ENCODE measurements around the gene PI4K2A. TPM values are rescaled to one million over a fixed set of nuclear protein-coding genes. Genes with fewer than 3 reads are reported as not detected.

The PI4K2A gene
- total RNA-seq, 1 donor from 2014 or later: 17.7 TPM

DNA sequence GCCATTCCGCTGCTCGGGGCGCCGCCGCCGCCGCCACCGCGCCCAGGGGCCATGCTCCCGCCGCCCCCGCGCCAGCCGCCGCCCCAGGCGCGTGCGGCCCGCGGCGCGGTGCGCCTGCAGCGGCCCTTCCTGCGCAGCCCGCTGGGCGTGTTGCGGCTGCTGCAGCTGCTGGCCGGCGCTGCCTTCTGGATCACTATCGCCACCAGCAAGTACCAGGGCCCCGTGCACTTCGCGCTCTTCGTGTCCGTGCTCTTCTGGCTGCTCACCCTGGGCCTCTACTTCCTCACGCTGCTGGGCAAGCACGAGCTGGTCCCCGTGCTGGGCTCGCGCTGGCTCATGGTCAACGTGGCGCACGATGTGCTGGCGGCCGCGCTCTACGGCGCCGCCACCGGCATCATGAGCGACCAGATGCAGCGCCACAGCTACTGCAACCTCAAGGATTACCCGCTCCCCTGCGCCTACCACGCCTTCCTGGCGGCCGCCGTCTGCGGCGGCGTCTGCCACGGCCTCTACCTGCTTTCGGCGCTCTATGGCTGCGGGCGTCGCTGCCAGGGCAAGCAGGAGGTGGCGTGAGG, 73.4 kb downstream of the PI4K2A start:
- H3K27ac ChIP-seq: peak overlapping the region; percentile 97
- peaks cover 75% of the 10 kb centered on the region for H3K4me1 ChIP-seq
- no peak for TF ChIP-seq POLR2A (IDR thresholded peaks at IDR 0.05)
- TF ChIP-seq, protein P1, sequence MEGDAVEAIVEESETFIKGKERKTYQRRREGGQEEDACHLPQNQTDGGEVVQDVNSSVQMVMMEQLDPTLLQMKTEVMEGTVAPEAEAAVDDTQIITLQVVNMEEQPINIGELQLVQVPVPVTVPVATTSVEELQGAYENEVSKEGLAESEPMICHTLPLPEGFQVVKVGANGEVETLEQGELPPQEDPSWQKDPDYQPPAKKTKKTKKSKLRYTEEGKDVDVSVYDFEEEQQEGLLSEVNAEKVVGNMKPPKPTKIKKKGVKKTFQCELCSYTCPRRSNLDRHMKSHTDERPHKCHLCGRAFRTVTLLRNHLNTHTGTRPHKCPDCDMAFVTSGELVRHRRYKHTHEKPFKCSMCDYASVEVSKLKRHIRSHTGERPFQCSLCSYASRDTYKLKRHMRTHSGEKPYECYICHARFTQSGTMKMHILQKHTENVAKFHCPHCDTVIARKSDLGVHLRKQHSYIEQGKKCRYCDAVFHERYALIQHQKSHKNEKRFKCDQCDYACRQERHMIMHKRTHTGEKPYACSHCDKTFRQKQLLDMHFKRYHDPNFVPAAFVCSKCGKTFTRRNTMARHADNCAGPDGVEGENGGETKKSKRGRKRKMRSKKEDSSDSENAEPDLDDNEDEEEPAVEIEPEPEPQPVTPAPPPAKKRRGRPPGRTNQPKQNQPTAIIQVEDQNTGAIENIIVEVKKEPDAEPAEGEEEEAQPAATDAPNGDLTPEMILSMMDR (IDR thresholded peaks at IDR 0.05): no peak
- TF ChIP-seq POLR2AphosphoS5 (IDR thresholded peaks at IDR 0.05; ENCODE audit: insufficient read depth in 1 of 2, low read depth in 1 of 2): no peak
- H3K36me3 ChIP-seq: peaks cover 0 to 10% of the 10 kb centered on the region in 2 donors
- H3K9me3 ChIP-seq: no peaks in the 10 kb centered on the region
- H3K4me3 ChIP-seq: peak overlapping the region; percentile 74
- DNase-seq (ENCODE audit: extremely low spot score in 2 of 2): no peak
- H3K27me3 ChIP-seq: no peaks in the 10 kb centered on the region
- intact Hi-C loops (cut with DNase I): no loop called here

DNA sequence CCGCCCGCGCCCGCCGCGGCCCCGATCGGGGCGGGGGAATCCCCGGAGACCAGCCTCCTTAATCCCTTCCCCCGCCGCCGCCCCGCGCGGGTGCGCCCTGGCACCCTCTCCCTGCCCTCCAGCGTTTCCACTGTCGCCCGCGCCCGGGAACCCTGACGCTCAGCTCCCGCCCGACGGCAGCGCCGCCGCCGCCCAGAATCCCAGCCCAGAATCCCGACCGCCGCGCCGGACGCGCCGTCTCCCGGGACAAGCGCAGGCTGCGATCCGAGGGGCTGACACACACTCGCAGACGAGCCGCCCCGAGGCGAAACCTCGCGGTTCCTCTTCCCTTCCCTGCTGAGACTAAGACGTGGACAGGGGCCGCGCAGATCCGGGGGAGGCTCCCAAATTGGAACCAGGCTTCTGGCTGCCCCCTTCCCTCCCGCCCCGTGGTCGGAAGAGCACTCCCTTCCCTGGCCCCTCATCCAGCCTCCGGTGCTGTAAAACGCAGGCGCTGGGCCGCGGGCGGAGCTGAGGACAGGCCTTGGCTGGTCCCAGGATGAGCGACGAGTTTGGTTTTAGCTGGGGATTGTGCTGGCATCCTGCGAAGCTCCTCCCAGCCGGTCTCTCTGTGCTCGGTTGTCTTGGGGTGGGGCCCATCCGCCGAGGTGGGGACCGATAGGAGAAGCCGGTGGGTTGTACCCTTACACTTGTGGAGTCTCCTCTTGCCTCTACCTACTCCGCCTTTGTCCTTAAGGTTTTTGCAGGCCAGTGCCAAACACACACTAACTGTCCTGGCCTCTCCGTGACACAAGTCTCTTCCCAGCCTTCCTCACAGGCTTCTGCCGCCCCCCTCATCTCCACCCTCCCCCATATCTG, 74.2 kb downstream of the PI4K2A start:
- intact Hi-C loops (cut with DNase I): no loop called here
- peaks cover 0 to 10% of the 10 kb centered on the region in 2 donors for H3K36me3 ChIP-seq
- peak overlapping the region; percentile 97 for H3K27ac ChIP-seq
- H3K9me3 ChIP-seq: no peaks in the 10 kb centered on the region
- no peaks in the 10 kb centered on the region for H3K27me3 ChIP-seq
- peak overlapping the region; percentile 74 for H3K4me3 ChIP-seq
- TF ChIP-seq, protein P1 (IDR thresholded peaks at IDR 0.05): no peak
- TF ChIP-seq POLR2AphosphoS5 (IDR thresholded peaks at IDR 0.05; ENCODE audit: insufficient read depth in 1 of 2, low read depth in 1 of 2) (peak; percentile 62 to 93), POLR2A (IDR thresholded peaks at IDR 0.05) (peak in 1 of 2 donors; percentile 52)
- DNase-seq (ENCODE audit: extremely low spot score in 2 of 2): peak in 1 of 2 donors; percentile 96
- H3K4me1 ChIP-seq: peaks cover 75% of the 10 kb centered on the region

DNA sequence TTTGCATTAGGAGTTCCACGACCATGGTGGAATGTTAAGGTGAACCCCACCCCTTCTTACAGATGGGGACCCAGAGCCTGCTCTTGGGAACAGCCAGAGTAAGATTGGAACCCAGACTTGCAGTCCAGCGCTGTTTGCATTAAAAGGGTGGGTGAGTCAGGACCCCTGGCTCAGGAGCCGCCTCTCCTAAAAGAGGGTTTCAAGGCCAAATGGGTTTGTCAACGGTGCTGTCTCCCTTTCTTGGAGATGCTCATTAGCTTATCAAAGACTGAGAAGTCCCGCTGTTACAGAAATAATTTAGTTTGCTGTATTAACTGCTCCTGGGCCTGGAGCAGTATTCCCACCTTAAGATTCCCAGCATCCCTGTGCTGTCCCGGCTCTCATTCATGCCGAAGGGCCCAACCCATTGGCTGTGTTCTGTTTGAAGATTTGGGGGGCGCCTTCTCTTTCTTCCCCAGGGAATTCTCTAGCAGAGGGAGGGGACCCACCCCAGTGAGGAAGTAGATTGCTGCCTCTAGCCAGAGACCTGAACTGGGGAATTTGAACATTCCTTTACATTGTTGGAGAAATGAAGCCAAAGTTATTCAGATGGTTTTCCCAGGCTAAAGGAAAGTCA, 74.9 kb downstream of the PI4K2A start:
- Histone ChIP-seq H3K36me3 (peaks cover 0 to 10% of the 10 kb centered on the region in 2 donors), H3K4me3 (peak overlapping the region; percentile 74), H3K4me1 (peaks cover 75% of the 10 kb centered on the region), H3K27ac (peak overlapping the region; percentile 97), H3K27me3 (no peaks in the 10 kb centered on the region), H3K9me3 (no peaks in the 10 kb centered on the region)
- intact Hi-C loops (cut with DNase I): no loop called here
- TF ChIP-seq POLR2AphosphoS5 (IDR thresholded peaks at IDR 0.05; ENCODE audit: insufficient read depth in 1 of 2, low read depth in 1 of 2) (no peak), POLR2A (IDR thresholded peaks at IDR 0.05) (no peak)
- TF ChIP-seq, protein P1 (IDR thresholded peaks at IDR 0.05): no peak
- no peak for DNase-seq (ENCODE audit: extremely low spot score in 2 of 2)

DNA sequence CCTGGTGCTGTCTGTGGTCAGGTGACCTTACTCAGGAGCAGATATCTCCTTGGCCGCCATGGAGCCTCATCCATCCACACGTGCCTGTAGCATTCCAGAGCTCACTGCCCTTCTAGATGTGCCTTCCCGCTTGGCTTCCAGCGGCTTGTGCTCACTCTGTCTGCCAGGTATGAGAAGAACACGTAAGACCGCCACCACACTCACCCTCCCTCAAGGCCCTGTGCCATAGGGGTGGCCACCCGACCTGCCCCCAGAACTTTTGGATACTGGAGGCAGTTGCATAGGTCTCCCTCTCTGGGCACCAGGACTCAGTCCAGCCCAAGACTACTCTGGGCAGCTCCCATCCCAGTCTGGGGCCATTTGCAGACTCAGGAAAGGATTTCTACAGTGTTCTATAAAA, 77.2 kb downstream of the PI4K2A start:
- peaks cover 72% of the 10 kb centered on the region for H3K4me1 ChIP-seq
- no peaks in the 10 kb centered on the region for H3K9me3 ChIP-seq
- intact Hi-C loops (cut with DNase I): no loop called here
- peaks cover 0 to 10% of the 10 kb centered on the region in 2 donors for H3K36me3 ChIP-seq
- no peak for DNase-seq (ENCODE audit: extremely low spot score in 2 of 2)
- TF ChIP-seq POLR2A (IDR thresholded peaks at IDR 0.05): no peak
- TF ChIP-seq POLR2AphosphoS5 (IDR thresholded peaks at IDR 0.05; ENCODE audit: insufficient read depth in 1 of 2, low read depth in 1 of 2): no peak
- TF ChIP-seq, protein P1 (IDR thresholded peaks at IDR 0.05): no peak
- peak overlapping the region; percentile 97 for H3K27ac ChIP-seq
- H3K4me3 ChIP-seq: no peak overlapping the region
- no peaks in the 10 kb centered on the region for H3K27me3 ChIP-seq
